GM12864 (cell line): ENCODE data around the gene ATP10B.

Experiments used
- DNase-seq: peaks from one replicate; pipeline ENCODE4 v3.0.0-alpha.2; 2011; ENCODE audit warnings: low read depth
- H3K4me3 ChIP-seq: 2 replicates; pipeline ENCODE4 v1.5.1; 2011; ENCODE audit warnings: mild to moderate bottlenecking, low read depth, low read length, control low read depth
- TF ChIP-seq, protein P1 (sequence below): IDR thresholded peaks from 2 replicates; pipeline ENCODE4 v1.5.1; 2011; ENCODE audit warnings: low read depth, mild to moderate bottlenecking, moderate library complexity, low read length, control low read depth, inconsistent platforms; ENCODE audit errors: missing control alignments

Gene ATP10B

DNA sequence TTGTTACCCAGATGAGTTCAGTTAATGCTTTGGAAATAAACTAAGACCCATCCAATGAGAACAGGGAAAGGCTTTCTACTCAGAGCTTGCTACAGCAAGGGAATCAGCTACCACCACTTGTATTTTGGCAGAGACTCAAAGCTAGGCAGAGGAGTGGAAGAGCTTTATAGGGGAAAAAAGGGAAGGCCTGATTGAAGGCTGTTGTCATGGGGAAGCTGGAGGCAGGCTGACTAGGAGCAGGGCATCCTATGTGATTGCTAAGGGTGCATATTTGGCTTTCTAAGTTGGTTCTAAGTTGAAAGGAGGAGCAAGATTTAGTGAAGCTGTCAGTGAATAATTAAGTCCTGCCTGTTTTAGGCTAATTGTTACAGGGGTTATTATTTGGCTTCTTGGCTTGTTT lies 314.9 kb downstream of the ATP10B start:
- H3K4me3 ChIP-seq = no peak overlapping the region
- TF ChIP-seq, protein P1, sequence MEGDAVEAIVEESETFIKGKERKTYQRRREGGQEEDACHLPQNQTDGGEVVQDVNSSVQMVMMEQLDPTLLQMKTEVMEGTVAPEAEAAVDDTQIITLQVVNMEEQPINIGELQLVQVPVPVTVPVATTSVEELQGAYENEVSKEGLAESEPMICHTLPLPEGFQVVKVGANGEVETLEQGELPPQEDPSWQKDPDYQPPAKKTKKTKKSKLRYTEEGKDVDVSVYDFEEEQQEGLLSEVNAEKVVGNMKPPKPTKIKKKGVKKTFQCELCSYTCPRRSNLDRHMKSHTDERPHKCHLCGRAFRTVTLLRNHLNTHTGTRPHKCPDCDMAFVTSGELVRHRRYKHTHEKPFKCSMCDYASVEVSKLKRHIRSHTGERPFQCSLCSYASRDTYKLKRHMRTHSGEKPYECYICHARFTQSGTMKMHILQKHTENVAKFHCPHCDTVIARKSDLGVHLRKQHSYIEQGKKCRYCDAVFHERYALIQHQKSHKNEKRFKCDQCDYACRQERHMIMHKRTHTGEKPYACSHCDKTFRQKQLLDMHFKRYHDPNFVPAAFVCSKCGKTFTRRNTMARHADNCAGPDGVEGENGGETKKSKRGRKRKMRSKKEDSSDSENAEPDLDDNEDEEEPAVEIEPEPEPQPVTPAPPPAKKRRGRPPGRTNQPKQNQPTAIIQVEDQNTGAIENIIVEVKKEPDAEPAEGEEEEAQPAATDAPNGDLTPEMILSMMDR = no peak
- no peak for DNase-seq

- no peak for DNase-seq
- TF ChIP-seq, protein P1 = no peak
- no peak overlapping the region for H3K4me3 ChIP-seq
Measured at GRCh38 chr5:160534914-160535313, 317.1 kb downstream of the ATP10B start.

DNA sequence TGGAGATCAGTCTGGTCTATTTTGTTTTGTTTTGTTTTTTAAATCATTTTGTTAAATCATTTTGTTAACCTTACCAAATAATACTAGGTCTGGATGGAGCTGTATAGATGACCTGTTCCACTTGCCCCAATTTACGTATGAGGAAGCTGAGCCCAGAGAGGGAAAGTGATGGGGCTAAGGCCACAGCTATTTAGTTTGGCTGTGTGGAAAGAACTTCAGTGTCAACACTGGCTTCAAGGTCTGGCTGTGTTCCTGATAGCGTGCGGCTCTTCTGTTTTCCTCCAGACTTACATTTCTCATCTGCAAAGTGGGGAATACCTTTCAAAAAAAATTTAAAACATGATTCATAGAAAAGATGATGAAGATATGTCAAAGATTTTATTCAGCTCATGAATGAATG lies 317.9 kb downstream of the ATP10B start:
- no peak for DNase-seq
- H3K4me3 ChIP-seq = no peak overlapping the region
- TF ChIP-seq, protein P1 = no peak

DNA sequence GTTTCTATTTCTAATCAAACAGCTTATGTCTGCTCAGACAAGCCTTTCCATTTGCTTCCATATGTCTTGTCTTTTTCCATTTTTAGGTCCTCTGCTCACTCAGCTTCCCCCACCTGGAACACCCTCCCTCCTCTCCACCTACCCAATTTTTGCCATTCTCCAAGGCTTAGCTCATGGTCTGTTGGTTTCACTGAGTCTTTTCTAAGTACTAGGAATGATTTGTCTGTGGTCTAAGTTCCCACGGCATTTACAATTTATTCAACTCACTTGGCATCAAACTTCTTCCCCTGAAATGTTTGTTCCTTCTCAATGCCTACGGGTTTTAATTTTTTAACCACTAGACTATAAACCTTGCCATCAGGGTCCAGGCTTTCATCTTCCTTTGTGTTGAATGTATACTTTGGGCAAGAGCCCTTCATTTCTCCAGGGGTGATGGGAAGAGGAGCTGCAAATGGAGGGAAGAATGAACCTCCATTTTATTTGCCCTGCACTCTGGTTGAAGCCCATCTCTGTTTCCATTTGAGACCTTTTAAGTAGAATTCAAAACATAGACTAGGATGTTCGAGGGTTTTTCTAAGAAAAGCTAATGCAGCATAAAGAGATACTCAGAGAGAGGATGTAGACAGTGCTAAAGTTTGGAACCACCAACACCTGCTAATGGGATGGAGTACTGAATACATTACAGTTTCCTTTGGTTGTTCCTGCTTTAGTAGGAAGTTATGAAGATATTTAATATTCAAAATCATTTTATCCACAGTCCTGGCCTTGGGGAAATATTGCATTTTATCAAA lies 326.3 kb downstream of the ATP10B start:
- TF ChIP-seq, protein P1 = no peak
- H3K4me3 ChIP-seq = no peak overlapping the region
- DNase-seq = no peak

- no peak overlapping the region for H3K4me3 ChIP-seq
- TF ChIP-seq, protein P1 = no peak
- DNase-seq = no peak
Measured at GRCh38 chr5:160524827-160525226, 327.2 kb downstream of the ATP10B start.

DNA sequence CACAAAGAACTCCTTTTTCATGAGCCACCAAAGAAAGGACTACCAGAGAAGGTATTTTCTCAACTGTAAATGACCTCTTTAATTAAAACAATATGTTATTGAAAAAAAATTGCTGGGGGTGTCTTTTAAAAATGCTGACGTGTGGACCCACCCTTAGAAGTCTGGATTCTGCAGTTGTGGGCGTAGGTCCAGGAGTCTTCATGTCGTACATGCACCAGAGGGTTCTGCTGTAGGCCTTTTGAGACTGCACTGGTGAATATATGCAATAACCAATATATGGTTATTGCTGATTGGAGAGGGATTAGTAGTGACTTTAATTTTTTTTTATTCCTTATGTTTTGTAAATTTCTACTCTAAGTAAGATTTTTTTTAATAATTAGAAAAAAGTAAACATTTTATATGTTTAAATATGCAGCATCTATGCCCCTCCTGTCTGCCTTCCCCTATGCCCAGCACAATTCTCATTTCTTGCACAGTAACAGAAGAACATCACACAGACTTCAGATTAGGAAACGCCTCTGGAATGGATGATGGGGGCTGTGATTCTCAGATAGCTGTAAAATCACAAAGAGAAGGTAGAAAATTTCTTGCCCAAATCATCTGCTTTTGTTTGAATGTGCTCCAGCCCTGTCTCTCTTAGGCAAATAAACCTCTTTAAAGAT lies 328.4 kb downstream of the ATP10B start:
- TF ChIP-seq, protein P1 = no peak
- H3K4me3 ChIP-seq = no peak overlapping the region
- DNase-seq = no peak

GRCh38 chr5:160521392-160521663 lies 330.7 kb downstream of the ATP10B start:
- H3K4me3 ChIP-seq = no peak overlapping the region
- no peak for DNase-seq
- TF ChIP-seq, protein P1 = no peak
